CD8-positive, alpha-beta memory T cell (primary cell): ENCODE measurements around the gene LRRD1. TPM values are rescaled to one million over a fixed set of nuclear protein-coding genes. Genes with fewer than 3 reads are reported as not detected.
A peak's percentile ranks its signal among the peaks of the same experiment; 100 is the strongest.
"Not testable (repeated sequence)": the region's sequence is repeated elsewhere in the genome, so short reads cannot be mapped to it uniquely, and the experiment has no call there.

ENCODE experiments used
- CTCF ChIA-PET: fragments of 350-600 bp; sonication (Branson Sonifier 250); formaldehyde crosslinking; loops from one replicate; lab custom pipeline; 2021; ENCODE audit warnings: antibody characterized with exemption; lab: Charles Lee
- POLR2A ChIA-PET: fragments of 350-600 bp; sonication (Branson Sonifier 250); formaldehyde crosslinking; loops from one replicate; lab custom pipeline; 2021; ENCODE audit warnings: antibody characterized with exemption; lab: Charles Lee
- DNase-seq, 5 donors: peaks; one replicate each; pipeline versions ENCODE4 v3.0.0 to v3.0.0-alpha.2; 2020 to 2022; ENCODE audit warnings: mixed read lengths in 1 of 5
- H3K27ac ChIP-seq: one replicate; pipeline ENCODE4 v1.7.0; 2013; ENCODE audit warnings: low read depth, mild to moderate bottlenecking, low read length, moderate library complexity
- H3K27me3 ChIP-seq: 2 replicates; pipeline ENCODE4 v1.7.0; 2013; ENCODE audit warnings: low read length, mild to moderate bottlenecking; ENCODE audit not compliant: insufficient read depth, poor library complexity, severe bottlenecking
- H3K36me3 ChIP-seq: 2 replicates; pipeline ENCODE4 v1.7.0; 2013; ENCODE audit warnings: mild to moderate bottlenecking, low read length, moderate library complexity; ENCODE audit not compliant: insufficient read depth
- H3K4me1 ChIP-seq: 2 replicates; pipeline ENCODE4 v1.7.0; 2013; ENCODE audit warnings: mild to moderate bottlenecking, low read length, moderate library complexity; ENCODE audit not compliant: insufficient read depth
- H3K4me3 ChIP-seq: 2 replicates; pipeline ENCODE4 v1.7.0; 2013; ENCODE audit warnings: mild to moderate bottlenecking, low read length
- H3K9me3 ChIP-seq: 2 replicates; pipeline ENCODE4 v1.7.0; 2013; ENCODE audit warnings: mild to moderate bottlenecking, low read length
- H3K27ac Mint-ChIP-seq, 8 donors: one replicate each; pipeline ENCODE4 v1.8.0; 2020 to 2021; ENCODE audit warnings: mixed read lengths in 8 of 8, mild to moderate bottlenecking in 6 of 8, inconsistent platforms in 3 of 8, moderate library complexity in 3 of 8
- H3K27me3 Mint-ChIP-seq, 2 donors: one replicate each; pipeline ENCODE4 v1.8.0; 2020 to 2021; ENCODE audit warnings: mixed read lengths in 2 of 2, mild to moderate bottlenecking in 1 of 2, moderate library complexity in 1 of 2
- H3K36me3 Mint-ChIP-seq, 3 donors: one replicate each; pipeline ENCODE4 v1.8.0; 2020 to 2021; ENCODE audit warnings: mixed read lengths in 3 of 3, inconsistent platforms in 1 of 3, mild to moderate bottlenecking in 1 of 3
- H3K4me1 Mint-ChIP-seq, 3 donors: one replicate each; pipeline ENCODE4 v1.8.0; 2020 to 2021; ENCODE audit warnings: mixed read lengths in 3 of 3, inconsistent platforms in 1 of 3, mild to moderate bottlenecking in 1 of 3
- H3K4me3 Mint-ChIP-seq, 7 donors: one replicate each; pipeline ENCODE4 v1.8.0; 2020 to 2021; ENCODE audit warnings: mixed read lengths in 7 of 7, mild to moderate bottlenecking in 6 of 7, moderate library complexity in 4 of 7, inconsistent platforms in 2 of 7
- H3K9me3 Mint-ChIP-seq, 5 donors: one replicate each; pipeline ENCODE4 v1.8.0; 2020 to 2022; ENCODE audit warnings: mixed read lengths in 5 of 5, mild to moderate bottlenecking in 3 of 5, moderate library complexity in 2 of 5, inconsistent platforms in 1 of 5
- polyA plus RNA-seq: library from polyadenylated mRNA; unstranded; fragments of 300-500 nt; fragmentation: Illumina TruSeq; gene quantifications from one replicate; pipeline ENCODE4 v1.2.3, GENCODE V29; 2021
- total RNA-seq, 2 experiments: library from RNA; stranded (reverse); gene quantifications; one replicate each; pipeline ENCODE4 v1.2.3, GENCODE V29; 2021

LRRD1 gene
- total and polyA plus RNA-seq, 3 experiments from 2014 or later = not detected

- Mint-ChIP-seq H3K27me3 (no peaks in the 10 kb centered on the region), H3K9me3 (no peaks in the 10 kb centered on the region), H3K36me3 (peaks cover 21 to 63% (median 38%) of the 10 kb centered on the region in 3 donors), H3K27ac (no peak overlapping the region), H3K4me1 (peaks cover 2 to 17% (median 2%) of the 10 kb centered on the region in 3 donors), H3K4me3 (no peak overlapping the region)
- DNase-seq = no peak
- ChIA-PET CTCF (no interaction called here), POLR2A (no interaction called here)
- Histone ChIP-seq H3K27me3 (no peaks in the 10 kb centered on the region), H3K9me3 (no peaks in the 10 kb centered on the region), H3K4me3 (no peak overlapping the region), H3K4me1 (no peaks in the 10 kb centered on the region), H3K27ac (no peak overlapping the region), H3K36me3 (peaks cover 13% of the 10 kb centered on the region)
Observed at GRCh38 chr7:92121681-92122080, 57.3 kb downstream of the LRRD1 start.

- H3K4me1 Mint-ChIP-seq = peaks cover 2 to 17% (median 2%) of the 10 kb centered on the region in 3 donors
- peaks cover 21 to 61% (median 30%) of the 10 kb centered on the region in 3 donors for H3K36me3 Mint-ChIP-seq
- no peaks in the 10 kb centered on the region for H3K27me3 Mint-ChIP-seq
- H3K27ac Mint-ChIP-seq = no peak overlapping the region
- H3K4me3 Mint-ChIP-seq = no peak overlapping the region
- H3K4me3 ChIP-seq = no peak overlapping the region
- no peaks in the 10 kb centered on the region for H3K27me3 ChIP-seq
- H3K27ac ChIP-seq = no peak overlapping the region
- no peaks in the 10 kb centered on the region for H3K4me1 ChIP-seq
- peaks cover 13% of the 10 kb centered on the region for H3K36me3 ChIP-seq
- CTCF ChIA-PET = no interaction called here
- H3K9me3 Mint-ChIP-seq = no peaks in the 10 kb centered on the region
- no peak for DNase-seq
- POLR2A ChIA-PET = no interaction called here
- H3K9me3 ChIP-seq = no peaks in the 10 kb centered on the region
Observed at GRCh38 chr7:92119213-92119759, 59.7 kb downstream of the LRRD1 start.

- POLR2A ChIA-PET = no interaction called here
- peaks cover 14 to 53% (median 19%) of the 10 kb centered on the region in 3 donors for H3K36me3 Mint-ChIP-seq
Observed at GRCh38 chr7:92116949-92117348, 62.0 kb downstream of the LRRD1 start.

GRCh38 chr7:92115821-92116220 lies 63.1 kb downstream of the LRRD1 start:
- no peaks in the 10 kb centered on the region for H3K27me3 ChIP-seq
- H3K36me3 ChIP-seq = no peaks in the 10 kb centered on the region
- Mint-ChIP-seq H3K27me3 (no peaks in the 10 kb centered on the region), H3K27ac (no peak overlapping the region), H3K4me1 (peaks cover 2 to 13% (median 2%) of the 10 kb centered on the region in 3 donors), H3K9me3 (no peaks in the 10 kb centered on the region), H3K4me3 (no peak overlapping the region), H3K36me3 (peaks cover 5 to 52% (median 14%) of the 10 kb centered on the region in 3 donors)
- no peaks in the 10 kb centered on the region for H3K4me1 ChIP-seq
- H3K9me3 ChIP-seq = no peaks in the 10 kb centered on the region
- H3K4me3 ChIP-seq = no peak overlapping the region
- H3K27ac ChIP-seq = no peak overlapping the region
- POLR2A ChIA-PET = no interaction called here
- no peak for DNase-seq
- CTCF ChIA-PET = no interaction called here

More at GRCh38 chr7:92116949-92117348, 62.0 kb downstream of the LRRD1 start:
- Mint-ChIP-seq H3K4me1 (peaks cover 2 to 14% (median 2%) of the 10 kb centered on the region in 3 donors), H3K4me3 (no peak overlapping the region), H3K27ac (no peak overlapping the region), H3K27me3 (no peaks in the 10 kb centered on the region), H3K9me3 (no peaks in the 10 kb centered on the region)
- CTCF ChIA-PET = no interaction called here
- DNase-seq = no peak
- Histone ChIP-seq H3K9me3 (no peaks in the 10 kb centered on the region), H3K27me3 (no peaks in the 10 kb centered on the region), H3K4me3 (no peak overlapping the region), H3K4me1 (no peaks in the 10 kb centered on the region), H3K27ac (no peak overlapping the region), H3K36me3 (peaks cover under 1% of the 10 kb centered on the region)

DNA sequence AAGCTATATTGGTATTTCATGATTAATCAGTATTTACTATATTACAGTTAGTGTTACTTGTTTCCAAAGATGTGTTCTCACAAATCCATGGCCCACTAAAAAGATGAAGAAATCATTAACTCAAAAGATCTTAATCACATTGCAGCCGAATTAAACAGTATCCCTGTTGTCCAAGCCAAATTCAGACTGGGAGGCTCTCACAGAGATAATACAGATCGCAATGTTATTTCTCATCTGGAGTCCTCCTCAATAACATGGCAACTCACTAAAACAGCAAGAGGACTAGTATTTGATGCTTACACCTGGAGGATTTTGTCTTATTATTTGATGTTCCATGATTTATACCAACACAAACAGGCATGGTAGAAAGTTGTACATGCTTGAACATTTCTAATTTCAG lies 68.1 kb downstream of the LRRD1 start:
- Histone ChIP-seq H3K27ac (no peak overlapping the region), H3K9me3 (no peaks in the 10 kb centered on the region), H3K4me3 (no peak overlapping the region), H3K36me3 (peaks cover 4% of the 10 kb centered on the region), H3K4me1 (no peaks in the 10 kb centered on the region), H3K27me3 (no peaks in the 10 kb centered on the region)
- peaks cover 0 to 69% (median 12%) of the 10 kb centered on the region in 3 donors for H3K36me3 Mint-ChIP-seq
- H3K9me3 Mint-ChIP-seq = no peaks in the 10 kb centered on the region
- H3K27me3 Mint-ChIP-seq = no peaks in the 10 kb centered on the region
- DNase-seq = no peak
- ChIA-PET CTCF (no interaction called here), POLR2A (no interaction called here)
- peaks cover 0 to 1% (median 0%) of the 10 kb centered on the region in 3 donors for H3K4me1 Mint-ChIP-seq
- no peak overlapping the region for H3K4me3 Mint-ChIP-seq
- H3K27ac Mint-ChIP-seq = peak overlapping the region in 1 of 8 donors; percentile 26

DNA sequence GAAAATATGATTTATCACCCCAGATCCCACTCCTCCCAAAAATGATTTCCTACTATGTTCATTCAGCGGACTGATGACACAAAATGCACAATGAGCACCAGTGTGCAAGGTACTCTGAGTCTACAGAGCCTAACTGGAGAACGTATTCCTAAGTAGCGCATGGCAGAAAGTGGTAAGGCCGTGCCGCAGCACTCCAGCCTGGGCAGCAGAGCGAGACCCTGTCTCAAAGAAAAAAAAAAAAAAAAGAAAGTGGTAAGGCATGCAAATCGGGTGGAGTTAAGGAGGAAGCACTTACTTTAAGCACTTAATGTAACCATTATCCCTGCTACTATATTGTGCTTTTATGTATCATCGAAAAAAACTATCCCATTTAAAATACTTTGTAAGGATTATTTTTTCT lies 70.1 kb downstream of the LRRD1 start:
- CTCF ChIA-PET = no interaction called here
- peak overlapping the region in 1 of 8 donors; percentile 43 for H3K27ac Mint-ChIP-seq

GRCh38 chr7:92102862-92103261 lies 76.1 kb downstream of the LRRD1 start:
- H3K36me3 Mint-ChIP-seq = peaks cover 6 to 77% (median 37%) of the 10 kb centered on the region in 3 donors

More for the DNA sequence above, 70.1 kb downstream of the LRRD1 start:
- H3K4me1 ChIP-seq = no peaks in the 10 kb centered on the region
- DNase-seq = no peak
- H3K27ac ChIP-seq = no peak overlapping the region
- no peak overlapping the region for H3K4me3 Mint-ChIP-seq
- no peaks in the 10 kb centered on the region for H3K27me3 Mint-ChIP-seq
- POLR2A ChIA-PET = no interaction called here
- peaks cover 13% of the 10 kb centered on the region for H3K36me3 ChIP-seq
- no peak overlapping the region for H3K4me3 ChIP-seq
- H3K9me3 Mint-ChIP-seq = no peaks in the 10 kb centered on the region
- H3K36me3 Mint-ChIP-seq = peaks cover 0 to 76% (median 20%) of the 10 kb centered on the region in 3 donors
- H3K4me1 Mint-ChIP-seq = peaks cover 0 to 1% (median 0%) of the 10 kb centered on the region in 3 donors
- no peaks in the 10 kb centered on the region for H3K9me3 ChIP-seq
- no peaks in the 10 kb centered on the region for H3K27me3 ChIP-seq

GRCh38 chr7:92100534-92100933 lies 78.4 kb downstream of the LRRD1 start:
- peaks cover 29% of the 10 kb centered on the region for H3K36me3 ChIP-seq
- Mint-ChIP-seq H3K27ac (peak overlapping the region in 1 of 8 donors; percentile 76), H3K27me3 (no peaks in the 10 kb centered on the region), H3K36me3 (peaks cover 15 to 78% (median 41%) of the 10 kb centered on the region in 3 donors), H3K4me3 (no peak overlapping the region), H3K4me1 (no peaks in the 10 kb centered on the region), H3K9me3 (no peaks in the 10 kb centered on the region)
- DNase-seq = no peak
- H3K9me3 ChIP-seq = no peaks in the 10 kb centered on the region
- no peaks in the 10 kb centered on the region for H3K27me3 ChIP-seq
- H3K27ac ChIP-seq = no peak overlapping the region
- no peaks in the 10 kb centered on the region for H3K4me1 ChIP-seq
- CTCF ChIA-PET = no interaction called here
- H3K4me3 ChIP-seq = no peak overlapping the region
- POLR2A ChIA-PET = no interaction called here

More at GRCh38 chr7:92102862-92103261, 76.1 kb downstream of the LRRD1 start:
- H3K27ac Mint-ChIP-seq, H3K4me1 Mint-ChIP-seq, DNase-seq, H3K4me1 ChIP-seq, H3K9me3 ChIP-seq, H3K27me3 Mint-ChIP-seq, H3K4me3 ChIP-seq, H3K27ac ChIP-seq, H3K27me3 ChIP-seq, H3K4me3 Mint-ChIP-seq, H3K9me3 Mint-ChIP-seq, CTCF ChIA-PET, POLR2A ChIA-PET: not testable (repeated sequence)
- peaks cover 21% of the 10 kb centered on the region for H3K36me3 ChIP-seq
